Sigmoid colon (tissue), 7 donors: ENCODE results near the gene ANGPTL2. TPM values are rescaled to one million over a fixed set of nuclear protein-coding genes. Genes with fewer than 3 reads are reported as not detected.

ENCODE experiments used
- DNase-seq: peaks from one replicate; pipeline ENCODE4 v3.0.0-alpha.2; 2019
- H3K27ac ChIP-seq, 4 donors: fragments of 200-600 bp; sonication (generic); one replicate each; pipeline ENCODE4 v1.5.1; 2016 to 2019; ENCODE audit warnings: mild to moderate bottlenecking in 1 of 4
- H3K27me3 ChIP-seq, 3 donors: fragments of 200-600 bp; sonication (generic); one replicate each; pipeline ENCODE4 v1.5.1; 2019; ENCODE audit warnings: mild to moderate bottlenecking in 1 of 3
- H3K36me3 ChIP-seq, 4 donors: fragments of 200-600 bp; sonication (generic); one replicate each; pipeline ENCODE4 v1.5.1; 2016 to 2019
- H3K4me1 ChIP-seq, 4 donors: fragments of 200-600 bp; sonication (generic); one replicate each; pipeline ENCODE4 v1.5.1; 2017 to 2019
- H3K4me3 ChIP-seq, 4 donors: fragments of 200-600 bp; sonication (generic); one replicate each; pipeline ENCODE4 v1.5.1; 2017 to 2019; ENCODE audit warnings: mild to moderate bottlenecking in 2 of 4, moderate library complexity in 1 of 4
- H3K9me3 ChIP-seq, 4 donors: fragments of 200-600 bp in 3 of 4; sonication (generic) in 3 of 4; one replicate each; pipeline versions ENCODE4 v1.5.1 to v1.6.1; 2013 to 2019
- CTCF ChIP-seq, 4 experiments: fragments of 450-650 bp in 3 of 4; fragments of 200-600 bp in 1 of 4; IDR thresholded peaks; one replicate each; pipeline ENCODE4 v1.5.1; 2016 to 2019; ENCODE audit warnings: antibody characterized with exemption in 4 of 4, mild to moderate bottlenecking in 3 of 4, moderate library complexity in 2 of 4
- EP300 ChIP-seq, 4 donors: sonication (generic); formaldehyde crosslinking; IDR thresholded peaks; one replicate each; pipeline ENCODE4 v1.6.1; 2017; ENCODE audit warnings: antibody characterized with exemption in 4 of 4
- POLR2A ChIP-seq, 2 donors: fragments of 450-650 bp; IDR thresholded peaks; one replicate each; pipeline ENCODE4 v1.6.1; 2016; ENCODE audit warnings: antibody characterized with exemption in 2 of 2, mild to moderate bottlenecking in 2 of 2, moderate library complexity in 2 of 2
- POLR2AphosphoS5 ChIP-seq, 4 donors: sonication (generic); formaldehyde crosslinking; IDR thresholded peaks; one replicate each; pipeline ENCODE4 v1.6.1; 2017; ENCODE audit warnings: antibody characterized with exemption in 4 of 4
- WGBS, 2 donors: extraction: QIAGEN DNeasy Blood & Tissue Kit; methylation state at CpG; one replicate each; pipeline ENCODE4 v1.1.7; 2013; 5-methylcytosine and 5-hydroxymethylcytosine counted together
- intact Hi-C: fragments of 100-400 bp; cut with DNase I; formaldehyde crosslinking; loops from one replicate; pipeline ENCODE4 v1.15.1; 2023
- polyA plus RNA-seq, 3 donors: library from polyadenylated mRNA; stranded (reverse); fragments of 200-250 nt; gene quantifications; one replicate each; pipeline ENCODE4 v1.2.3, GENCODE V29; 2013
- total RNA-seq, 4 donors: library from RNA; depleted of rRNA; stranded (reverse); fragments of >200 nt; gene quantifications; one replicate each; pipeline ENCODE4 v1.1.0, GENCODE V29; 2016
- donor health status: healthy with polysubstance abuse.
- donor health status: Bipolar disorder and iron deficiency.
- donor health status: healthy.

The ANGPTL2 gene
- total and polyA plus RNA-seq, 7 donors = 0.69 to 112 (median 50.5) TPM

DNA sequence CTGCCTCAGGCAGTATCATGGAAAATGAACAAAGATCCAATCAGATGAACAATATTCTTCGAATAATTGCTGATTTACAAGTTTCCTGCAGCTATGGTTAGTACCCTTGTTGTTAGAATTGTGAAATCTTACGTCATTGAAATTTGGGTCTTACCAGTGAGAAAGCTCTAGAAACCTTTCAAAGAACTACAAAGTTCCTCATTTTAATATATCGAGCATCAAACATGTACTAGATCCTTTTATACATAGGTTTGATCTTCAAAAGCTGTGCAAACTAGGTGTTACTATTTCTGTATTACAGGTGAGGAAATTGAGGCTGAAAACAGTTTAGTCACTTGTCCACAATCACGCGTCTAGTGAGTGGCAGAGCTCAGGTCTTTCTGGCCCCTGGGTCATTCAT, 43.7 kb upstream of the ANGPTL2 start:
- H3K27ac ChIP-seq = no peak overlapping the region
- TF ChIP-seq EP300 (IDR thresholded peaks at IDR 0.05) (no peak), POLR2AphosphoS5 (IDR thresholded peaks at IDR 0.05) (no peak), CTCF (IDR thresholded peaks at IDR 0.05) (no peak), POLR2A (IDR thresholded peaks at IDR 0.05) (no peak)
- H3K4me3 ChIP-seq = no peak overlapping the region
- no peaks in the 10 kb centered on the region for H3K27me3 ChIP-seq
- no peaks in the 10 kb centered on the region for H3K36me3 ChIP-seq
- intact Hi-C loops = no loop called here
- peaks cover 0 to 24% (median 15%) of the 10 kb centered on the region in 4 donors for H3K4me1 ChIP-seq
- no peaks in the 10 kb centered on the region for H3K9me3 ChIP-seq
- WGBS, 2 donors = 77 to 94% methylated on average over 5 of the region's 5 CpGs
- no peak for DNase-seq

GRCh38 chr9:127165116-127165515, 42.7 kb upstream of the ANGPTL2 start:
- TF ChIP-seq POLR2AphosphoS5 (IDR thresholded peaks at IDR 0.05) (no peak), CTCF (IDR thresholded peaks at IDR 0.05) (no peak), POLR2A (IDR thresholded peaks at IDR 0.05) (no peak)
- 91 to 95% methylated on average over 4 of the region's 4 CpGs for WGBS, 2 donors
- H3K4me3 ChIP-seq = no peak overlapping the region
- peaks cover 0 to 29% (median 16%) of the 10 kb centered on the region in 4 donors for H3K4me1 ChIP-seq
- H3K27ac ChIP-seq = no peak overlapping the region
- no peaks in the 10 kb centered on the region for H3K9me3 ChIP-seq
- H3K27me3 ChIP-seq = no peaks in the 10 kb centered on the region
- intact Hi-C loops = no loop called here
- H3K36me3 ChIP-seq = no peaks in the 10 kb centered on the region
- DNase-seq = peak; percentile 37

DNA sequence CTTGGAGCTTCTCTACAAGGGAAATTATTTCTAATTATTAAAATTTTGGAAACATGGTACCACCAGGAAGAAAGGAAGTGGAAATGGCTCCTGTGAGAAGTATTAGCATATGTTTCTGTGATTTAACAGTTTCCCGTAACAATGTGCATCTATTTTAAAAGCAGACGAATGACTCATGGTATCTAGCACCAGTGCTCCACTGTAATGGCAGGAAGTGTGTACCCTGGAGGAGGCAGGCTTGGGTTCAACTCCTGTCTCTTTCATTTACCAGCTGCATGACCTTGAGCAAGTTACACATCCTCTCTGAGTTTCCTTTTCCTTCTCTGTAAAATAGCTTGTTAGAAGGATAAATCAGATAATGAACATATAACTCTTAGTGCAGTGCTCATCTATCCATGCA, 41.0 kb upstream of the ANGPTL2 start:
- peaks cover 0 to 46% (median 29%) of the 10 kb centered on the region in 4 donors for H3K4me1 ChIP-seq
- WGBS, 2 donors = 53 to 82% methylated on average over 2 of the region's 2 CpGs
- H3K36me3 ChIP-seq = no peaks in the 10 kb centered on the region
- peak overlapping the region in 2 of 4 donors; percentile 63 to 76 for H3K27ac ChIP-seq
- TF ChIP-seq POLR2A (IDR thresholded peaks at IDR 0.05) (no peak), POLR2AphosphoS5 (IDR thresholded peaks at IDR 0.05) (peak in 1 of 4 donors; percentile 43)
- H3K4me3 ChIP-seq = no peak overlapping the region
- H3K27me3 ChIP-seq = no peaks in the 10 kb centered on the region
- intact Hi-C loops = no loop called here
- no peak for DNase-seq
- no peaks in the 10 kb centered on the region for H3K9me3 ChIP-seq

DNA sequence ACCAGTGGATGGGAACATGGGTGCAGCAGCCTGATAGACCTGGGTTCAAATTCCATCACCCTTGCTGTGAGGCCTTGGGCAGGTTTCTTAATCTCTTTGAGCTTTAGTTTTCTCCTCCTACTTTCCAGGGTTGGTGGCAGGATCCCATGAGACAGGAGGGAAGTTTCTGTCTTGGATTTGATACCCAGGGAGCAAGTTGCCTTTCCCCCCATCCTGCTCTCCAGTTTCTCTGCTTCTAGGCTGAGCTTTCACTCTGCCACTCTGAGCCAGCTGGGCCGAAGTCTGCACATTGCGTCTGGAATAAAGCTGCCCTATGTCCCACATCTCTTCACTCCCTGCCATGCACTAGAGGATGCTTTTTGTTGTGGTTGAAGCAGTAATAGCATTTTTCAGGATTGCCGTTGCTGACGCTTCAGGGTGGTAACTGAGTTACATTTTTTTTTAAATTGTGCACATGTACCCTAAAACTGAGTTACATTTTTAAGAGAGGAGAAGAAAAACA, 40.5 kb upstream of the ANGPTL2 start:
- DNase-seq = peak; percentile 39
- Histone ChIP-seq H3K27ac (peak overlapping the region in 2 of 4 donors; percentile 63 to 76), H3K4me1 (peaks cover 0 to 51% (median 29%) of the 10 kb centered on the region in 4 donors)

More for the DNA sequence above, 40.5 kb upstream of the ANGPTL2 start:
- no peaks in the 10 kb centered on the region for H3K36me3 ChIP-seq
- H3K27me3 ChIP-seq = no peaks in the 10 kb centered on the region
- no peaks in the 10 kb centered on the region for H3K9me3 ChIP-seq
- TF ChIP-seq POLR2AphosphoS5 (IDR thresholded peaks at IDR 0.05) (no peak), EP300 (IDR thresholded peaks at IDR 0.05) (no peak), POLR2A (IDR thresholded peaks at IDR 0.05) (no peak), CTCF (IDR thresholded peaks at IDR 0.05) (no peak)
- 86 to 96% methylated on average over 4 of the region's 4 CpGs for WGBS, 2 donors
- intact Hi-C loops = no loop called here
- H3K4me3 ChIP-seq = no peak overlapping the region
